ENCODE results near the gene MYD88. TPM values are rescaled to one million over a fixed set of nuclear protein-coding genes. Genes with fewer than 3 reads are reported as not detected.

MYD88 gene
- 14.1 TPM for total RNA-seq

DNA sequence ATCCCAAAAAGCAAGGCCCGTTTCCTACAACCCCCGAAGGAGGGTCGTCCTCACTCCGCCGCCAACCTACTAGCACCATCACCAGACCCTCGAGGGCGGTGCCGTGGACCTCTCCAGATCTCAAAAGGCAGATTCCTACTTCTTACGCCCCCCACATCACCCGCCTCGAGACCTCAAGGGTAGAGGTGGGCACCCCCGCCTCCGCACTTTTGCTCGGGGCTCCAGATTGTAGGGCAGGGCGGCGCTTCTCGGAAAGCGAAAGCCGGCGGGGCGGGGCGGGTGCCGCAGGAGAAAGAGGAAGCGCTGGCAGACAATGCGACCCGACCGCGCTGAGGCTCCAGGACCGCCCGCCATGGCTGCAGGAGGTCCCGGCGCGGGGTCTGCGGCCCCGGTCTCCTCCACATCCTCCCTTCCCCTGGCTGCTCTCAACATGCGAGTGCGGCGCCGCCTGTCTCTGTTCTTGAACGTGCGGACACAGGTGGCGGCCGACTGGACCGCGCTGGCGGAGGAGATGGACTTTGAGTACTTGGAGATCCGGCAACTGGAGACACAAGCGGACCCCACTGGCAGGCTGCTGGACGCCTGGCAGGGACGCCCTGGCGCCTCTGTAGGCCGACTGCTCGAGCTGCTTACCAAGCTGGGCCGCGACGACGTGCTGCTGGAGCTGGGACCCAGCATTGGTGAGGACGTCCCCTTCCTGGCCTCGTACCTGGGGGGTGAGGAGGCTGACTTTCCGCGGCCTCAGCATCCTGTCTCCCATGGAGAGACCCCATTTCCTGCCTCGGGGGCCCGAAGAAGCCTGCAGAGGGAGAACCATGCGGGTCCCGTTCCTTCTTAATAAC lies at the start of gene MYD88:
Gene MYD88 (plus strand): TSS at position 313 of the 842 bp plus-strand sequence. CDS start 40 bp downstream, at position 353.
- DNase-seq: peak; percentile 81

DNA sequence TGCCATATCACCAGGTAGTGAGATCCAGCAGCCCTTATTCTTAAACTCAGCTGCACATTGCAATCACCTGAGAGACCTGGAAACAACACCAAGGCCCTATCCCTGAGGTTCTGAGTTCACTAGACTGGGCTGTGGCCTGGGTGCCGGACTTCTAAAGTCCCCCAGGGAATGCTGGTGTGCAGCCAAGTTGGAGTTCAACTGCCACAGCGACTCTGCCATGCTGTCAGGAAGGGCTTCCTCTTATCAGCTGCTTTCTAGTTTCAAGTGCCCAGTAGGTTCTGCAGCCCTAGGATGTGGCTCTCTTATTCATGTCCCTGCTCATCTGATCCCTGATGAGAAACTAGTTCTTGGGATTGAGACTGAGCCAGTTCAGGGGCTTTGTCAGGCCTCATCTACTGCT lies 49.3 kb upstream of the MYD88 start:
- DNase-seq: no peak

DNA sequence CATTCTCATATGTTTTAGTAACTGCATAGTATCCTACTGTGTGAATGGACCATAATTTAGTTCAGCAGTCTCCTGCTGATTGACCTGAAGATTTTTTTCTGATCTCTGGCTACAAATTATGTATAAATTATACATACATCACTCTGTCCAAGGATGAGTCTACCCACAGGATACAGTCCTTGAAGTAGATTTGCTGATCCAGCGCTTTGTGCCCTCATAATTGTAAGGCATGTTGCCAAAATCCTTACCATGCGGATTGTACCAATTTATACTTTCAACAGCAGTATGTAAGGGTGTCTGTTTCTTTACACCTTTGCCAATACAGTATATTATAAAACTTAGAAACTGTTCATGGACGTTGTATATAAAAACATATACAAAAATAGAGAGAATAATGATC lies 48.0 kb upstream of the MYD88 start:
- DNase-seq: no peak

DNA sequence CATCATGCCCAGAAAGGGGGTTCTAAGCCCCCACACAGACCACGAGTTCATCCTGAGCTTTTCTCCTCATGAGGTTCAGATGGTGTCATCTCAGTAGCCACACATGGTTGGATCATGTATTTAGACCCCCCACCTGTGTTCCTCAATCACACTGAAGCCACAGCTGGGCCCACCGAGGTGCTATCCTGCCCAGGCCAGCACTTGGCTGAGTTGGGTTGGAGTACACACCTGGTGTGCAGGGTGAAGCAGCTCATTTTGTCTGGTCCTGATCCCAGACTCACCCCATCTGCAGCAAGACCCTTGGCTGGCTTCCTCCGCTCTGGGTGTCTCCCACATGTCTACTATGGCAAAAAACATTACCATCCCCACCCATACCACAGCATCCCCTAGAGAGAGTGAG lies 43.5 kb upstream of the MYD88 start:
- DNase-seq: no peak

DNA sequence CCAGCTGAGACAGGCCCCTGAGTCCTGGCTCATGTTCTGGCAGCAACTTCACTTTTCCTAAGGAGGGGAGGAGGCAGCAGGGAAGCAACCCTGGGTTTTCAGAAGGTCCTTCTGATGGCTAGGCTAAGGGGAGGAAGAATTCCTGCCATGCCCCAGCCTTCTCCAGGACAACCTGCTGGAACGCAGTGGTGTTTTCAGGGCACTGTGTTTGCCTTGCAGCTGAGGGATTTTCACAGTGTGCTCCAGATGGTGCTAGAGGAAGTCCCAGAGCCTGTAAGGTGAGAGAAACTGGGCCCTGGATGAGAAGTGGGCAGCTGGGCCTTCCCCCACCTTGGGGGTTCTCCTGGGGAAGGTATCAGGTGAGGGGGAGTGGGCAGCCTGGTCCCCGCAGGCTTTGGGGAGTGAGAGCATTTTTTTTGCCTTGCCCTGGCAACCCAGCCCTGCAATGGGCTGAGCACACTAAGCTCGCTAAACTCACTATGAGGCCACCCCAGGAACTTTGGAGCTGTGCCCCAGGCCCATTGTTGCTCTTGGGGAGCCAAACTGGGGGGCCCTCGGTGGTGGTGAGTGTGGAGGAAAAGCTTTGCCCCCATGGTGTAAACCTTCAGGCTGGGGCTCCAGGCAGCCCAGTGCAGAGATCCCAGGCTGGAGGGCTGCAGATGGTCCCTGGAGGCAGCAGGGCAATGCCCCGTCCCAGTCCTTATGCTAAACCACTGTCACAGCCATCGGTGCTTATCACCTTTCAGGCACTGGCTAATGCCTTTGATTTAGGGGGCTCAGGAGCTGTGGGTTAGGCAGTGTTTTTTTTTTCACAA lies 42.6 kb upstream of the MYD88 start:
- no peak for DNase-seq

DNA sequence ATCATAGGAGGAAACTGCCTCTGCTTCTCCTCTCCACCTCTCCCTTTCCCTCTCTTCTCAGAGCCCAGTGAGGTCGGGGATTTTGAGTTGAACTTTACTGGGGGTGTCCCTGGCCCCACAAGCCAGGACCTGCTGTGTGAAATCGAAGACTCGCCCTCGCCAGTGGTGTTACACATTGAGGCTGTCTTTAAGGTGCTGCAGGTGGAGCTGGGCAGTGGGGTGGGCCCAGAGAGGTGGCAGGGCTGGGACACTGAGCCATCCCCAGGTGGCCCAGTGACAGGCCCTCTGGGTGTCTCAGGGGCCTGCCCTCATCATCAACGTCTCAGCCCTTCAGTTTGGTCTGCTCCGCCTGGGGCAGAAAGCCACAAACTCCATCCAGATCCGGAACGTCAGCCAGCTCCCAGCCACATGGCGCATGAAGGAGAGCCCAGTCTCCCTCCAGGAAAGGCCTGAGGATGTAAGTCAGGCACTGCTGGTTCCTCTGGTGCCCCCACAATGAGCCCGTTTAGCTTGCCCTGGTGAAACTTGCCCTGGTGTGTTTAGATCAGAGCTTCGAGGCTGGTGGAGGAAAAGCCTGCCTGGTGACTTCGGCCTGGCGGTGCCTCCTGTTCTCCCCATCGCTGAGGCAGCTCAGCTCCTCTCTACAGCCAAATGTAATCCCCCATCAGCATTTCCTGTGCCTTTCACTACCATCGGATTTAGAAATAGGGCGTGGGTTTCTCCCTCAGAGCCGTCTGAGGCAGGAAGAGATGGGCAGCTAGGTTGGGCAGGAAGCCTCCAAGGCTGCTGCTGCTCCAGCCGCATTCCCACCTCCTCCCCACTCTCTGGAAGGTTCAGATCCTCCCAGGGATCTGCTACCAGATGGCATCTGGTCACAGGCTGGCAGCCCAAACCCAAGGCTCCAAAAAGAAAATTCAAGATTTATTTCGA lies 40.8 kb upstream of the MYD88 start:
- DNase-seq: no peak

DNA sequence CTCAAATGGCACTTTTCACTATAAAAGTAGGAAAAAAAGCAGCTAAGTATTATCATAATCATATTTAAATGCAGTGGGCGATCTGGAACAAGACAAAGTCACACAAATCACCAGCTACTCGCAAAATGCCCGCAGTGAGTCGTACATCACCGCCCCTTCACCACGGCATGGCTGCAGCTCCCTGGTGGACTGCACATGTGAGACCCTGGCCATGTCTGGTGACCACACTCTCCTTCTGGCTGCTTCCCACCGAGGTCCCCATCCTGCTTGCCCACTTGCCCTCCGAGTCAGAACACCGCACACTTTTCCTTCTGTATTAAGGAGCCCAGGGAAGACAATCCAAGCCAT lies 40.1 kb upstream of the MYD88 start:
- DNase-seq: no peak

DNA sequence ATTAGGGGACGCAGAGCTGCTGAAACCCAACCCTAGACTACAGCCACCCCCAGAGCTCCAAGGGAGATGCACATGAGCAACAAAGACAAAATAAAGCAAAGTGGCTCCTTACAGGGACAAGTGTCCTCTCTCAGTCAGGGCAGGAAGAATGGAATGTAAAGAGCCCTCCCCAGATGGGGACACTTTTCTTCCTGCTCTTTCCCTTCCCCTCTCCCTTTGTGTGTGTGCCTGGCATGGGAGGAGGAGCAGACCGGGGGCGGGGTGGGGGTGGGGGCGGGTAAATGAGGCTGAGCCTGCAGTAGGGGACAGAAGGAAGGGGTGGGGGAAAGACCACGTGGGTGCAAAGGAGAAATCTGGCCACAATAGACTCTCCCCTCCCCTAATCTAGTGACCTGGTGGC lies 38.9 kb upstream of the MYD88 start:
- no peak for DNase-seq

DNA sequence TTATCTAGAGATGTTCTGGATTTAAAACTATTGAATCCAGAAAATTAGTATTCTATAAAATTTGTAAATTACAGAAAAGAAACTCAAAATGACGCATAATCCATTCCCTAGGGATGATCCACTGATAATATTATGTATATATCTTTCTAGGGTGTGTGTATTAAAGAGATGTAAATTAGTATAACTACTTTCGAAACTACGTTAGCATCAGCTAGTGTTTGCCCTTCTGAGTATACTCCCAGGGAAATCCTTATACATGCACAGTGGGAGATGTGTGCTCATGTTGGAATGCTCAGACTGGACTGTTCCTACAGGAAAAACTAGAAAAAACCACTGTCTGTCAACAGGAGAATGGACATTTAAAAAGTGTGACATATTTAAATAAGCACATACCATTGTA lies 38.0 kb upstream of the MYD88 start:
- DNase-seq: no peak

DNA sequence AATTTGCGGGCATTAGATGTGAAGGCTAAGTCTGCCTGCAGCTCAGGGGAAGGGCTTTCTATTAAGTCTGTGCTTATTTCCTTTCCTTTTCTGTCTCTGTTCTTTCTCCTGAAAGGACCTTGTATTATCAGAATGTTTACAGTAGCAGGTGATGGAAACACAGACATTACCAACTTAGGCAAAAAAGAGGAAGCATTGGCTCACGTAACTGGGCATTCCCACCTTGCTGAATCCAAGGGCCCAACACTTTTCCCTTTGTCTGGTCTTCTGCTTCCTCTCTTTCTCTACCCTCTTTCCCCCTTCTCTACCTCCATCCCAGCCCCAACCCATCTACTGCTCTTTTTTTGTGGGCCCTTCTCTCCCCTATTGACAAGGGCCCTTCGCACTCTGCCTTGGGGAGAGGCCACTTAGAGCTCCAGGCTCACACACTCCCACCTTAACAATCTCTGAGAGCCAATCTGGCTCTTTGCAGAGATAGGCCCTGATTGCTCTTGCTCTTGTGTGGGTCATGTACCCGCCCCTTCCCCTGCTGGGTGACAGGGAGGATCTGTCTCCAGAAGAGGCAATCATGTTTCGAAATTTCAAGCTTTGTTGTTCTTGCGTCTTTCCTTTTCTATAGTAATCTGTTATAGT lies 36.5 kb upstream of the MYD88 start:
- DNase-seq: no peak

DNA sequence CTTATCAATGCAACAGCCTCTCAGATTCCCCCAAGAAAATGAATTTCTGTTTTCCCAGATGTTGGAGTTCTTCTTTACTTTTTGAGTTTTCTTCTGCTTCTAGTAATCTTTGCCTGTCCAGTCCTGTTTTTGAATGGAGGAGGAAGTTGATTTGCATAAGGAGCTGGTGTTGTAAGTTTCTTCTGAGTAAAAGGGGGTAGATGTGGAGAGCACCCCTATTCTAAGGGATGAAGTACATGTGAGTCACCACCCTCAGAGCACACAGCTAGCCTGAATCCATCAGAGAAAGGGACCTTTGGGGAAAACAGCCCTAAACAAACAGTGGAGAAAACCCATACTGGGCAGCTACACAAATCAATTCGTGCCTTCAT lies 36.0 kb upstream of the MYD88 start:
- no peak for DNase-seq

DNA sequence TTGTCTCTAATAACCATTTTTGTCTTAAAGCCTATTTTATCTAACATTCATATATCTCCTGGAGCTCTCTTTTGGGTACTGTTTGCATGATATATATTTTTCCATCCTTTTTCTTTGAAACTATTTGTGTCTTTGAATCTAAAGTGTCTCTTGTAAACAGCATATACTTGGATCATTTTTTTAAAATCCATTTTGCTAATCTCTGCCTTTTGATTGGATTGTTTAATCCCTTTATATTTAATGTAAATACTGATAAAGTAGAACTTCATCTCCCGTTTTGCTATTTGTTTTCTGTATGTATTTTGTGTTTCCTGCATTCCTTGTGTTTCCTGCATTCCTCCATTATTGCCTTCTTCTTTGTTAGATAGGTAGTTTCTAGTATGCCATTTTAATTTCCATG lies 32.9 kb upstream of the MYD88 start:
- no peak for DNase-seq

DNA sequence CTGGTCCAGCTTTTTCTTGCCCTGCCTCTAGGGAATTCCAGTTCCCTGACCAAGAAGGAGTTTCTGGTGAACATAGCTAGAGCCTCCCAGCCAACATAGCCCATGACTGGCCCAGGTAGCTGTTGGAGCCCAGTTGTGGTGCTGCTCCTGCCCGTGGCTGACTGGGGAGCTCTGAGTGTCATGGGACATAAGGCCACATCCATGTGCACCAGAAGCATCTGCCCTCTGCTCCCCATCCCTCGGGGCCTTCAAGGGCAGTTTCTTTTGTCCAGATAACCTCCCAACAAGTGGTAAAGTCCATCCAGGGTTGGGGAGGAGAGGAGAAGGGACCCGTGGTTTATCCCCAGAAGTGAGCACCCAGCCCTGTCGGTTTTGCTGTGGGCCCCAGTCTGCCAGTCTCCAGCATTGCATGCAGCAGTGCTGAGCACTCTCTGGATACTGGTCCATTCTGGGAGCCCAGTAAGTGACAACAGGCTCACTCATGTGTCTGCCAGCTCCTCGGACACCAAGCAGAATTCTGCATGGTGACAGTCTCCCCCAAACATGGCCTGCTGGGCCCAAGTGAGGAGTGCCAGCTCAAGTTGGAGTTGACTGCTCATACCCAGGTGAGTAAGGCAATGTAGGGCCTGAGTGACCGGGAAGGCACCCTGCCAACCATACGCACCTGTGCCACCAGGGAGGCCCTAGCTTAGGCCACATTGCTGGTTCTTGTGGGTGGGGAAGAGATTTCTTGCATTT lies 30.4 kb upstream of the MYD88 start:
- no peak for DNase-seq

DNA sequence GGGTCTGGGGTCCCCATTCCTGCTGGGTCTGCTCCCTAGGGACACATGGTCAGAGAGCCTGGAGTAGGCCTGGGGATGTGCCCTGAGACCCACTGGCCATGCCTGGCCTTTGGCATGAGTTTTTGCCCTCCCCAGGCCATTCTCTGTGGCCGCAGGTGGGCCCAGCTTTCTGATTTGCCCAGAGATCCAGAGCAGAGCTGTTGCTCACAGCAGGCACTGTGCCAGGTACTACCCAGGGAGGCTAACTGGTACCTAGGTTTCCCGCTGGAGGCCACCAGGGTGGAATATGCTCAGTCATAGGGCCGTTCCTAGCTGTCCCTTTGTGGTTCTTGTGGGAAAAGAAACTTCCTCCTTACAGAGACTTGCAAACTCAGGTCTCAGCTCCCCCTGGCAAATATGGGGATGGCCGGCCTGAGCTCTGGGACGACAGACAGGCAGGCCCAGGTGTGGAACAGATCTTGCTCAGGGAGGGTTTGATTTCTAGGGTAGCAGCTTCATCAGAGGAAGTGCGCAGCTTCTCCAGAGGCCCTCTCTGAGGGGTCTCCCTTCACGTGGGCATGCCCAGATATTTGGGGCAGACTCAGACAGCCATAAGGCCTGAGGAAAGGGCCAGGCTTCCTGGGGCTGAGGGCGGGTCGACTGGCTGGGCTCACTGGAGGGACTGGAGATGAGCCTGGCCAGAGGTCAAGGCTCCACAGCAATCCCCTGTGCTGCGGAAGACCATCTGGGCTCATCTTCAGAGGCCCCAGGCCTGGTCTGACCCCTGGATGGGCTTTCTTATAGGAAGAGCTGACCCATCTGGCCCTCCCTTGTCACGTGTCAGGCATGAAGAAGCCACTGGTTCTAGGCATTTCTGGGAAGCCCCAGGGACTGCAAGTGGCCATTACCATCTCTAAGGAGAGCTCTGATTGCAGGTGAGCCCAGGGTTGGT lies 29.5 kb upstream of the MYD88 start:
- DNase-seq: no peak

DNA sequence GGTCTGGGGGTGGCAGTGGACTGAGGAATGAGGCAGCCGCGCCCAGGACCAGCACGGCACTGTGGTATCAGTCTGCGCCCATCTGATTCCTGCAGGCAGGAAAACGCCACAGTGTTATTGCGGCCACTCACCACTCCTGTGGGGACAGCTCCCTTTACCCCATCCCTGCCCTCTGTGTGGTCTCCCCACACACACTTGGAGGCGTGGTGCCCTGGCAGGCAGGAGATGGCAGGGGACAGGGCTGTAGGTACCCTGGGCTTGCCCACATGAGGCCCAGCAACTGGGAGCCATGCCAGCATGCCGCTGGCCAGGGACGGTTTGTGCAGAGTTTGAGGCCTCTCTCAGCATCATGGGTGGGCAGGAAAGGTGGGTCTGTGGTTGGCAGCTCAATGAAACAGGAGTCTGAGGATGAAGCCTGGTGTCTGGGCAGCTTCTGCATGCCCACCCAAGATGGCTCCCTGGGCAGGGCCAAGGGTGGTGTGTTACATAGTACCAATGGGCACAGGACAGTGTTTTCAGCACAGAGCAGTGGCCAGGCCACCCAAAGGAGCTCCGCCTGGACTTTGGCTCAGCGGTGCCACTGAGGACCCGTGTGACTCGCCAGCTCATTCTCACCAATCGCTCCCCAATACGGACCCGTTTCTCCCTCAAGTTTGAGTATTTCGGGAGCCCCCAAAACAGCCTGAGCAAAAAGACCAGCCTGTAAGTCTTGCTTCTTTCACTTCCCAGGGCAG lies 28.7 kb upstream of the MYD88 start:
- no peak for DNase-seq

DNA sequence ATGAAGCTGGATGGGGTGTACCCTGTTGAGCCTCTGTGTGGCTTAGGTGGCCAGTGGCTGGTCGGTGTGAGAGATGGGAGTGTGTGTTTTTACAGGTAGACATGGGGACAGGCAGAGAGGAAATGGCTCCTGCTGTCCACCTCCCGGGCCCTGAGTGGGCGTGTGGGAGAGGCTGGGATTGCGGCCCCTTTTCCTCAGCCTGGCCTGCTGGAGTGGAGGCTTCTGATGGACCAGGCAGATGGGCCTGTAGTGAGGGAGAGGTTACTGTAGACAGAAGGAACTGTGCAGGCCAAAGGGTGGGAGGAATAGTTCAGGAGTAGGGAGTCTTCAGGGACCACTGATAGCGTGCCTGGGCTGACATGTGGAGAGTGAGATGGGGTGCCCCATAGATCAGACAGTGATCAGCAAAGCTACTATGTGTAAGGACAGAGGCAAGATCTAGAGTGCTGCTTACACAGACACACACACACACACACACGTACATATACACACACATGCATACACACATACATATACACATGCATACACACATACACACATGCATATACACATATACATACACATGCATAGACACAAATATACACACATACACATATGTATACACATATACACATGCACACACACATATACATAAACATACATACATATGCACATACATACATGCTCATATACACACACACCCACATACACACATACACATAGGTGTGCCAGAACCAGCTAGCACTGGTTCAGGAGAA lies 28.0 kb upstream of the MYD88 start:
- DNase-seq: no peak

DNA sequence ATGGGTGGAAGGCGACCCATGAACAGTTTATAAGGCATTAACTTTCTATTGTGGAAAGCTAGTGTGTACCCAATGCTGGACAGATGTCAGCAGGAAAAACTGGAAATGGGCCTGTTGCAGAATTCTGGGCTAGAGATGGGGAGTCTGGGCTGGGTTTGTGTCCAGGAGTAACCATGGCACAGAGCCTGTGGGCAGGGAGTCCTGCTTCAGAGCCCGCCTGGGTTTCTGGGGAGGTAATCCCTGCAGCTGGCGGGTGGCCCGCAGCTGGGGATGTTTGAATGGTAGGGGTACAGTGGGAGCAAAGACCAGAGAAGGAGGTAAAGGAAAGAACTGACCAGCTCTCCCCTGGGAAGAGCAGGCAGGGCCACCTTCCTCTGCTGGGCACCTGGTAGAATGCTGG lies 27.3 kb upstream of the MYD88 start:
- no peak for DNase-seq

DNA sequence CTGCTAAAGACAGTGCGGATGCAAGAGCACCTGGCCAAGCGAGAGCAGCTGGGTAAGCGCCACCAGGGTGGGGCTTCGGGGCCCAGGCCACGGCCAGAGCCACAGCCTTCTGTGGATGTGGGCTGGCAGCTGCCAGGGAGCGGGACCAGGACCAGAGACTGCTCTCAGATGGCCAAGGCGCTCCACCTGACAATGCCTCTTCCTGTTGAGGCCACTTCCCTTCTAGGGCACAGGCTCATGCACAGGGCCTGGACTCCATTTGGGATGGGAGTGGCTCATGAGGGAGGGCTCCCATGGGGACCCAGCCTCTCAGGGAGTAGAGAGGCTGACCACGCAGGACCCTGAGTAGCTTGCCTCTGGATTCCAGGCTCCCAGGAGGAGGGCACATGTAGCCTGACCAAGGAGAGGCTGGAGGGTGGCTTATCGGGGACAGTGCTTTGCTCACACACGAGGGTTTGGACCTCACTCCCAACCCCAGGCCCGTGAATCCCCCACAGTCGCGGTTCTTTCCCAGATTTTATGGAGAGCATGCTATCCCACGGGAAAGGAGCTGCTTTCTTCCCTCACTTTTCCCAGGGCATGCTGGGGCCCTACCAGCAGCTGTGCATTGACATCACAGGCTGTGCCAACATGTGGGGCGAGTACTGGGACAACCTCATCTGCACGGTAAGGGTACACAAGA lies 26.6 kb upstream of the MYD88 start:
- peak; percentile 15 for DNase-seq
